ENCODE data around the gene RIMOC1.

Gene RIMOC1

DNA sequence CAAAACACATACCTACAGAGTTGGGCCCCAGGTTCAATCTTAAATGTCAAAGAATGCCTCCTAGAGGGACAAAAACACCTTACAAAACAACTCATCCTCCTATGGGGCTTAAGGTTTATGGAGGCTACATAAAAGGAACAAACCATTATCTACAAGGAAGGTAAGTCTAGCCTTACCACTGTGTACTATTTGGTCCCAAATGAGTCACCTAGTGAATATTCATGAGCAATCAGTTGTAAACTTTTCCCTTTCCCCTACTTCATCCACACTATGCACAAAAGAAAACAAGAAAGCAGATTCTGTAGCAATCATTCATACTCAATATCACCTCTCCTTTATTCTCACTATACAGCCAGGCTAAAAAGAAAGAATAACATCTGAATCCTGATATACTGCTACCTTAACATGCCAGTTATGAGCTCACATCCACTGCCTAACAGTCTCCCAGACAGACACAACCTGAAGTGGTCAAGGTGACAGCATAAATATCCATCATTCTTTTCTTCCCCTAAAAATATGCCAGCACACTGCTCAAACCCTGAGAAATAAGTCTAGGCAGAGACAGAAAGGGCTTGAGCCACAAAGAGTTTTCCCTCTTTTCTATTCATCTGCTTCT, 40.2 kb upstream of the RIMOC1 start:
- H3K9me3 ChIP-seq (ENCODE audit: control insufficient read depth, insufficient read depth, low read depth, low read length) = no peaks in the 10 kb centered on the region
- CTCF ChIA-PET = no interaction called here
- no peak overlapping the region for H3K27ac ChIP-seq (ENCODE audit: extremely low read depth, low read depth, low read length)
- no peak for TF ChIP-seq ZNF223 (tag by site-specific recombination; IDR thresholded peaks at IDR 0.05)
- peak; percentile 28; the same call in 1 of the 2 replicates for TF ChIP-seq ZNF10 (tag by site-specific recombination; IDR thresholded peaks at IDR 0.05)
- peak; percentile 31; the same call in 1 of the 2 replicates for TF ChIP-seq PRDM1 (tag by site-specific recombination; IDR thresholded peaks at IDR 0.05)
- TF ChIP-seq PRDM10 (tag by site-specific recombination; IDR thresholded peaks at IDR 0.05) = peak; percentile 99
- no peak for TF ChIP-seq INSM2 (tag by site-specific recombination; IDR thresholded peaks at IDR 0.05)
- no peak for TF ChIP-seq KLF1 (tag by site-specific recombination; IDR thresholded peaks at IDR 0.05)
- POLR2A ChIA-PET = interaction anchor here (2.7 kb wide), 1 partner anchor 40 kb away, joined by 11 read pairs; the partner anchor contains the start of gene RIMOC1
- peaks cover 0 to 20% of the 10 kb centered on the region in 2 experiments; a peak in 2 of 3 replicates for H3K36me3 ChIP-seq (ENCODE audit: control insufficient read depth in 2 of 2, insufficient read depth in 1 of 2, low read length in 2 of 2)
- peaks cover 9% of the 10 kb centered on the region; the same call in 1 of the 2 replicates for H3K4me1 ChIP-seq (ENCODE audit: control insufficient read depth, insufficient read depth, low read length)
- no peak overlapping the region for H3K4me3 ChIP-seq (ENCODE audit: low read depth, low read length)

DNA sequence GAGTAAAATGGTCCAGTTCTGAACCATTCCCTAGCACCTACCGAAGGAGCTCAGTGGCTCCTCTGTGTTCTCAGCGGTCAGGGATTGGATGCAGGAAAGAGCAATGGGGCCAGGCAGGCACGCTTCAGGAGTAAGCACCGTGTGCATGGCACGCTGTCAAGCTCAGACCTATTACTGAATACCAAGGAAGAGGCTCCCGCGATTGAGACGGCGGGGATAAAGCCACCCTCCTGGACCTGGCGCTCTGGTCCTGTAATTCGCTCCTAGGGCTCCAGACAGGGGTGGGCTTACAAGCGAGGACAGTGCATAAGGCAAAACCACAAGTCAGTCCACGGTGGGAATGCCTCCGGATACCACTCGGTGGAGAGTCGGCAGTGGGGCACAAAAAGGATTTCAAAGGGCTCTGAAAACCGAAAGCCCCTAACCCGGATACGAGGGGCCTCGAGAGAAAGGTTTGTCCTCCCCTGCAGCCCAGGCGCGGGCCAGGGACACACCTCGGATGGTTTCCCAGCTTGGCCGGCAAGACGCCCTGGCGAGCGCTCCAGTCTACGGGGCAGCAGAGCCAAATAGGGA, 34.9 kb upstream of the RIMOC1 start:
- ChIA-PET CTCF (interaction anchor here (0.6 to 1.0 kb wide), 2 partner anchors 13 to 16 kb away, joined by 3 read pairs; no protein-coding TSS in a partner anchor), POLR2A (interaction anchor here (3.5 kb wide), 1 partner anchor 35 kb away, joined by 30 read pairs; the partner anchor contains the start of gene RIMOC1)
- TF ChIP-seq, protein P1, sequence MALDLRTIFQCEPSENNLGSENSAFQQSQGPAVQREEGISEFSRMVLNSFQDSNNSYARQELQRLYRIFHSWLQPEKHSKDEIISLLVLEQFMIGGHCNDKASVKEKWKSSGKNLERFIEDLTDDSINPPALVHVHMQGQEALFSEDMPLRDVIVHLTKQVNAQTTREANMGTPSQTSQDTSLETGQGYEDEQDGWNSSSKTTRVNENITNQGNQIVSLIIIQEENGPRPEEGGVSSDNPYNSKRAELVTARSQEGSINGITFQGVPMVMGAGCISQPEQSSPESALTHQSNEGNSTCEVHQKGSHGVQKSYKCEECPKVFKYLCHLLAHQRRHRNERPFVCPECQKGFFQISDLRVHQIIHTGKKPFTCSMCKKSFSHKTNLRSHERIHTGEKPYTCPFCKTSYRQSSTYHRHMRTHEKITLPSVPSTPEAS (tag by site-specific recombination; IDR thresholded peaks at IDR 0.05) = no peak
- peak; percentile 27 for TF ChIP-seq ZNF335 (tag by site-specific recombination; conservative IDR thresholded peaks at IDR 0.05)
- Histone ChIP-seq H3K4me1 (ENCODE audit: control insufficient read depth, insufficient read depth, low read length) (peaks cover 7% of the 10 kb centered on the region), H3K27ac (ENCODE audit: extremely low read depth, low read depth, low read length) (no peak overlapping the region; the same call in 1 of the 2 replicates), H3K36me3 (ENCODE audit: control insufficient read depth in 2 of 2, insufficient read depth in 1 of 2, low read length in 2 of 2) (no peaks in the 10 kb centered on the region), H3K4me3 (ENCODE audit: low read depth, low read length) (peak overlapping the region; percentile 84), H3K9me3 (ENCODE audit: control insufficient read depth, insufficient read depth, low read depth, low read length) (no peaks in the 10 kb centered on the region)

DNA sequence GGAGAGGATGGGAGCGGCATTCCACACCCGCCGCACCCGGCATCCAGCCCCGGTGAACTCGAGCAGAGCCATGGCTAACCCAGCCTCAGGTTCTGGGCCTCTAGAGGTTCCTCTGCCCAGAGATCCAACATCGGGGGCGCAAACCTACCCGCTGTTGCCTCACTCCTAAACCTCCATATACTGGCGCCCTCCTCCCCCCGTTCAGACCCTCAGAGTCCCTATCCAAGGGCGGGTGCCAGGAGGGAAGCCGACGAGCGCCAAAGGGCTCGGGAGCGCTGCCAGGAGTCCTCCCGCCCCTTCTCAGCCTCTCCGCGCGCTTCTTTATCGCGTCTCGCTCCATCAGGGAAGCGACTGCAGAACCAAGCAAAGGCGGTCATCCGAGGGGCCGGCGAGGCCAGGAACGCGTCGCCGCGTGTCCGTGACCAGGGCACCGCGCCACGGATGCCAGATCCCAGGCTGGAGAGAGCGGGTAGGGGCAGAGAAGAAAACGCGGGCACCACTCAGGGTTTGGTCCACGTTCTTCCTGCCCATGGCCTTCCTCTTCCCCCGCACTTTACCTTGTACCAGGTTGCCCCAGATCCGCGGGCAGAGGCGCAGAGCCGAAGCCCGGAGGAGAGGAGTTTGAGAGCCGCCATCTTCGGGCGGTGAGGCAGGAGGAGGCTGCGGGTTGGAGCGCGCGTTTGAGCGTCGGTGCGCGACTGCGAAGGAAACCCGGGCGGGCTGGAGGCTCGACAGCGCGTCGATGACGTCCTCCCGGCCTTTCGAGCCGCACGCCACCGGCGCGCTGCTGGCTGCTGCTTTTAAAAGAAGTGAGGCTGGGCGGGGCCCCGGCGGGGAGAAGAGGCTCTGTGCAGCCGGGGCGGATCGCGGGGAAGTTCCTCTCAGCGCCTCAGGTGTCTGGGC, 34.2 kb upstream of the RIMOC1 start, which contains the start of gene OXCT1:
TSS of gene OXCT1 (minus strand) at position 702 of the 903 bp plus-strand sequence. CDS start at position 635, 67 bp downstream.
- Histone ChIP-seq H3K27ac (ENCODE audit: extremely low read depth, low read depth, low read length) (peak within 1 kb of the TSS; percentile 87), H3K36me3 (ENCODE audit: control insufficient read depth in 2 of 2, insufficient read depth in 1 of 2, low read length in 2 of 2) (no peaks in the 10 kb centered on the region), H3K9me3 (ENCODE audit: control insufficient read depth, insufficient read depth, low read depth, low read length) (no peaks in the 10 kb centered on the region), H3K4me1 (ENCODE audit: control insufficient read depth, insufficient read depth, low read length) (peaks cover 4% of the 10 kb centered on the region), H3K4me3 (ENCODE audit: low read depth, low read length) (peak within 1 kb of the TSS; percentile 84)
- ChIA-PET POLR2A (interaction anchor here (1.0 to 3.5 kb wide), 2 partner anchors 13 to 34 kb away, joined by 4 to 30 read pairs; partner anchors contain the start of gene RIMOC1), CTCF (interaction anchor here (1.3 kb wide), 1 partner anchor 53 kb away, joined by 3 read pairs; no protein-coding TSS in a partner anchor)
- no peak for TF ChIP-seq ZNF155 (tag by site-specific recombination; IDR thresholded peaks at IDR 0.05)
- TF ChIP-seq YY1 (tag by site-specific recombination; IDR thresholded peaks at IDR 0.05) = peak; percentile 89
- TF ChIP-seq, protein P2, sequence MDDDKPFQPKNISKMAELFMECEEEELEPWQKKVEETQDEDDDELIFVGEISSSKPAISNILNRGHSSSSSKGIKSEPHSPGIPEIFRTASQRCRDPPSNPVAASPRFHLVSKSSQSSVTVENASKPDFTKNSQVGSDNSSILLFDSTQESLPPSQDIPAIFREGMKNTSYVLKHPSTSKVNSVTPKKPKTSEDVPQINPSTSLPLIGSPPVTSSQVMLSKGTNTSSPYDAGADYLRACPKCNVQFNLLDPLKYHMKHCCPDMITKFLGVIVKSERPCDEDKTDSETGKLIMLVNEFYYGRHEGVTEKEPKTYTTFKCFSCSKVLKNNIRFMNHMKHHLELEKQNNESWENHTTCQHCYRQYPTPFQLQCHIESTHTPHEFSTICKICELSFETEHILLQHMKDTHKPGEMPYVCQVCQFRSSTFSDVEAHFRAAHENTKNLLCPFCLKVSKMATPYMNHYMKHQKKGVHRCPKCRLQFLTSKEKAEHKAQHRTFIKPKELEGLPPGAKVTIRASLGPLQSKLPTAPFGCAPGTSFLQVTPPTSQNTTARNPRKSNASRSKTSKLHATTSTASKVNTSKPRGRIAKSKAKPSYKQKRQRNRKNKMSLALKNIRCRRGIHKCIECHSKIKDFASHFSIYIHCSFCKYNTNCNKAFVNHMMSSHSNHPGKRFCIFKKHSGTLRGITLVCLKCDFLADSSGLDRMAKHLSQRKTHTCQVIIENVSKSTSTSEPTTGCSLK (tag by site-specific recombination; IDR thresholded peaks at IDR 0.05) = no peak
- TF ChIP-seq ZNF837 (tag by site-specific recombination; IDR thresholded peaks at IDR 0.05) = no peak
- TF ChIP-seq ZNF610 (tag by site-specific recombination; IDR thresholded peaks at IDR 0.05; ENCODE audit: borderline replicate concordance) = peak; percentile 67
- peak; percentile 33; the same call in 1 of the 2 replicates for TF ChIP-seq WT1 (tag by site-specific recombination; IDR thresholded peaks at IDR 0.05)
- TF ChIP-seq TRIM28 (IDR thresholded peaks at IDR 0.05; ENCODE audit: borderline replicate concordance, low read length) = no peak
- peak; percentile 74 for TF ChIP-seq SP7 (tag by site-specific recombination; IDR thresholded peaks at IDR 0.05)
